IPS-18c (cell line): ENCODE measurements around the gene RABEP1.
"Not testable (repeated sequence)": the region's sequence is repeated elsewhere in the genome, so short reads cannot be mapped to it uniquely, and the experiment has no call there.

Experiments
- H3K4me3 ChIP-seq: 2 replicates; pipeline ENCODE4 v1.7.0; 2013; ENCODE audit warnings: low read depth, mild to moderate bottlenecking, low read length, moderate library complexity; ENCODE audit not compliant: insufficient read depth
- H3K9me3 ChIP-seq: one replicate; pipeline ENCODE4 v1.6.1; 2013; ENCODE audit warnings: mild to moderate bottlenecking, low read length, moderate library complexity; ENCODE audit not compliant: control insufficient read depth, insufficient read depth

Gene RABEP1

GRCh38 chr17:5281814-5282641, at the start of gene RABEP1:
Gene RABEP1, plus strand, starts transcription at chr17:5282284. Its CDS starts 203 bp downstream, at chr17:5282487.
- H3K9me3 ChIP-seq, result no peaks in the 10 kb centered on the region
- peak within 1 kb of the TSS; percentile 76 for H3K4me3 ChIP-seq

DNA sequence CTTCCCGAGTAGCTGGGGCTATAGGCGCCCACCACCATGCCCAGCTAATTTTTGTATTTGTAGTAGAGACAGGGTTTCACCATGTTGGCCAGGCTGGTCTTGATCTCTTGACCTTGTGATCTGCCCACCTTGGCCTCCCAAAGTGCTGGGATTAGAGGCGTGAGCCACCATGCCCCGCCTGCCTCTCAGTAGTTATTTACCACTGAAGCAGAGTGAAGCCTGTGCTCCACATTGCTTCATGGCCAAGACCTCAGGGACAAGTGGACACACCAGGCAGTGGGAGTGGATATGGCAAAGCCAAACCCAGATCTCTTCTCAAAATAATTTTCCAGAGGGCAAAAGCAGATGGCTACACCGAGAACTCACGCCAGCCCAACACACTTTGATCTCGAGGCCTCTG, 48.6 kb upstream of the RABEP1 start:
- H3K9me3 ChIP-seq, H3K4me3 ChIP-seq: not testable (repeated sequence)

DNA sequence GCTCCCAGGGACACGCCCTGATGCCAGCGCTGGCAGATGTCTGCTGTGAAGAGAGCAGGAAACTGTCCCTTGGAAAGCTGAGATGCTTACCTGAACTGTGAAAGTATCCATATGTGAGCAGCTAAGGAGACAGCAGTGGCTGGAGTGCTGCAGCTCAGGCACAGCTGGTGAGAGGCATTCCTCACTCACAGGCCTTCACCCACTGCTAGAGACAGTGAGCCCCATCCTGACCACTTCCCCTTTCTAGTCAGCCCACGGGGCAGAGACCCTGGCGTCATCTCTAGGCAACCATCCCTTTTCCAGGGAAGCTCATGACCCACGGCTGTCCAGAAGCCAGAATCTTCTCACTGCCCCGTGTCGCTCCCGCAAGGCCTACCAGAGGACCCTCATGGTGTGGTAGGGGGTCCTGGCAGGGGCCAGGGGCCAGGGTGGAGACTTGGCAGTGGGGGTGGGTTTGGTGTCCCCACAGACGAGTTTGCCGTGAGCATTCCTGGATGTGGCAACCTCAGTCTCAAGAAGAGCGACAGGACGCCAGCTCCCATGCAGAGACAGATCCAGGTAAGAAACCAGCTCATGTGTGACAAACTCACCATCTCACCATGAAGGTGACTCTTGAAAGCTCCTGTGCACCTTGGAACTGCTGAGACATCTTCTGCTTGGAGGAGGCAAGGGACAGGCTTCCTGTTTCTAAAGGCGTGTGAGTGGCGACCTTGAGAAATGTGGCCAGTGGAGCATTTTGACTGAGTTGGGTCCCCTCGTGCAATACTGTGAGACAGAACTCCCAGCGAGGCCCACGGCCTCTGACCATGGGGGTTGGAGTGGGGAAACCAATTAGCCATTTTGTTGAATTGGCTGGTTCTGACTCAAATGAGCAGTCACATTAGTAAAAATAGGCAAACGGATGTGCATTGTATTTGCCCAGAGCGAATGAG, 47.2 kb upstream of the RABEP1 start, which contains the start of gene SCIMP:
Gene SCIMP, minus strand, starts transcription at position 216 of the 932 bp plus-strand sequence. Its CDS starts 105 bp downstream, at position 111.
- no peaks in the 10 kb centered on the region for H3K9me3 ChIP-seq

GRCh38 chr17:5236938-5237540, 45.0 kb upstream of the RABEP1 start:
- Histone ChIP-seq H3K4me3 (no peak overlapping the region), H3K9me3 (no peaks in the 10 kb centered on the region)

More for the DNA sequence above, 47.2 kb upstream of the RABEP1 start, which contains the start of gene SCIMP:
- H3K4me3 ChIP-seq, result no peak within 1 kb of the TSS

DNA sequence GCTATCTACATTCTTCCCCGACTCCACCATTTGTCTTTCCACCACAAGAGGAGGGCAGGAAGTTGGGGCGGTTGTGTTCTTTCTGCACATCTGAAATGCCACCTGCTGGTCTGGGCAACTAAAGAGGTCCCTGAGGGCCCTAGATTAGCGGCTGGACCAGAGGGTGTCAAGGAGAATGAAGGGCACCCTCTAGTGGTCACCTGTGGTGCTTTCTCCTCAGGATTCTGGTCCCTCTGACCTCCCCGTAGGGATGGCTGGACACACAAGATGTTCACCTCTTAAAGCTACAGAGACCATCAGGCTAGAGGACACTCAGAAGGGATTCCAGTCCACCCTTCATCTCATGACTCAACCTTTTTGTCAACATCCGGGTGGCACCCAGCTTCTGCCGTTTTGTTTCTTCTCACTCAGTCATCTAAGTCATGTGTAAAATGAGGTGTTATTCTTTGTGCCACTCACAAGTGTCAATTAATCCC, 44.5 kb upstream of the RABEP1 start:
- no peak overlapping the region for H3K4me3 ChIP-seq

DNA sequence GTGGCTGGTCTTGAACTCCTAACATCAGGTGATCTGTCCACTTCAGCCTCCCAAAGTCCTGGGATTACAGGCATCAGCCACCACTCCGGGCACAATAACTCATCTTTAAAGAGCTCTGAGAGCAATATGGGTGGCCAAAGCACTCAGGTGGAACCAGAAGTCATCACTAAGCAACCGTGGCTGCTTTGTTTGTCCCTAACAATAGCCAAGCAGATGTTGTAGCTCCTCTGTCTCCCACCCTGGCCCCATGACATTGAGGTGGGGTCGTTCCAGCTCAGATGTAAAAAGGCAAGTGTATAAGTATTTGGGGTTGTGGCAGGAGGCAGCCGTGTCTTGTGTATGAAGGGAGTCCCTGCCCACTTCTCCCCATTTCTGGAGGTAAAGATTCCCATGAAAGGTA, 43.8 kb upstream of the RABEP1 start:
- no peak overlapping the region for H3K4me3 ChIP-seq
- no peaks in the 10 kb centered on the region for H3K9me3 ChIP-seq

More for the DNA sequence above, 44.5 kb upstream of the RABEP1 start:
- H3K9me3 ChIP-seq, result no peaks in the 10 kb centered on the region

DNA sequence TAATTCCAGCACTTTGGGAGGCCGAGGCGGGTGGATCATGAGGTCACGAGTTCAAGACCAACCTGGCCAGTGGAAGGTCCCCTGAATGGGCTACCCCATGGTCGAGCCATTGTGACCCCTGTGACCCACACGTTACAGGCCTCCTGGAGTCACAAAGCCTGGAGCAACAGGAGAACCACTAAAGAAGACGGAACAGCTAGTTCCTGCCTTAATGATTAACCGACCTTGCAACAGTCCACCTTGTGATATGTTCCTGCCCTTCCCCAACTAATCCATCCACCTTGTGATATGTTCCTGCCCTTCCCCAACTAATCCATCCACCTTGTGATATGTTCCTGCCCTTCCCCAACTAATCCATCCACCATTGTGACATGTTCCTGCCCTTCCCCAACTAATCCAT, 42.3 kb upstream of the RABEP1 start:
- H3K4me3 ChIP-seq, H3K9me3 ChIP-seq: not testable (repeated sequence)

GRCh38 chr17:5241861-5242671, 40.0 kb upstream of the RABEP1 start:
- Histone ChIP-seq H3K4me3 (no peak overlapping the region), H3K9me3 (peaks cover 2% of the 10 kb centered on the region)

- H3K4me3 ChIP-seq, result no peak overlapping the region
- H3K9me3 ChIP-seq, result peaks cover 2% of the 10 kb centered on the region
These were observed 34.5 kb upstream of the RABEP1 start for GRCh38 chr17:5247621-5248020.

GRCh38 chr17:5248821-5249479, 33.1 kb upstream of the RABEP1 start:
- H3K4me3 ChIP-seq, result no peak overlapping the region
- peaks cover 2% of the 10 kb centered on the region for H3K9me3 ChIP-seq

GRCh38 chr17:5249615-5250014, 32.5 kb upstream of the RABEP1 start:
- Histone ChIP-seq H3K4me3 (no peak overlapping the region), H3K9me3 (peaks cover 2% of the 10 kb centered on the region)

GRCh38 chr17:5254414-5254813, 27.7 kb upstream of the RABEP1 start:
- Histone ChIP-seq H3K9me3 (no peaks in the 10 kb centered on the region), H3K4me3 (no peak overlapping the region)

GRCh38 chr17:5254903-5255521, 27.1 kb upstream of the RABEP1 start:
- Histone ChIP-seq H3K9me3 (no peaks in the 10 kb centered on the region), H3K4me3 (no peak overlapping the region)

GRCh38 chr17:5257124-5257523, 25.0 kb upstream of the RABEP1 start:
- H3K4me3 ChIP-seq, result no peak overlapping the region
- H3K9me3 ChIP-seq, result no peaks in the 10 kb centered on the region

DNA sequence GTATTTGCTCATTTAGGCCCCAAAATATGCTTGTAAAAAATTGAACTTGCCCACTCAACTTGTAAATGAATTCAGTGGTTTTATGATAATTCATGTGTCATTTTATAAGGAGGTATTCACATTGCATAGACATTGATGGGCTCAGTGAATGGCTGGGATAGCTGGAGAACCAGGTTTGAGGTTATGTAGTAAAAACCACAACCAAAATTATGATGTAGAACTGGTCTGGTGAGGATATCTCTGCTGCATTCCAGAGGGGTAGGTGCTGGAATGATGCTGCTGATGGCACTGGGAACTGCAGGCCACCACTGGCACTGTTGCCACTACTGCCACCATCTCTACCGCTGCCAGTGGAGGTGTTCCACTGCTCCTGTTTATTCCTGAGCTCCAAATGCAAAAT, 21.5 kb upstream of the RABEP1 start:
- no peaks in the 10 kb centered on the region for H3K9me3 ChIP-seq
- H3K4me3 ChIP-seq, result no peak overlapping the region
